GM11168 (cell line): ENCODE results near the gene SLC22A9.
"Not testable (repeated sequence)": the region's sequence is repeated elsewhere in the genome, so short reads cannot be mapped to it uniquely, and the experiment has no call there.

Experiments used
- in situ Hi-C: fragments of 300-500 bp; cut with MboI; formaldehyde crosslinking; loops from one replicate; pipeline ENCODE4 v1.12.0; 2022; ENCODE audit warnings: low sequenced_read_pairs; ENCODE audit not compliant: unreplicated experiment

Gene SLC22A9

GRCh38 chr11:63369165-63369970 lies at the start of gene SLC22A9:
TSS of gene SLC22A9 (plus strand) at chr11:63369785. CDS start at chr11:63370057, 272 bp downstream.
- in situ Hi-C loops, result no loop called here

- in situ Hi-C loops, result no loop called here
Measured at GRCh38 chr11:63321723-63322122, 47.9 kb upstream of the SLC22A9 start.

- in situ Hi-C loops, result not testable (repeated sequence)
Measured at GRCh38 chr11:63335089-63335488, 34.5 kb upstream of the SLC22A9 start.

- in situ Hi-C loops, result no loop called here
Measured at GRCh38 chr11:63337070-63337469, 32.5 kb upstream of the SLC22A9 start.

DNA sequence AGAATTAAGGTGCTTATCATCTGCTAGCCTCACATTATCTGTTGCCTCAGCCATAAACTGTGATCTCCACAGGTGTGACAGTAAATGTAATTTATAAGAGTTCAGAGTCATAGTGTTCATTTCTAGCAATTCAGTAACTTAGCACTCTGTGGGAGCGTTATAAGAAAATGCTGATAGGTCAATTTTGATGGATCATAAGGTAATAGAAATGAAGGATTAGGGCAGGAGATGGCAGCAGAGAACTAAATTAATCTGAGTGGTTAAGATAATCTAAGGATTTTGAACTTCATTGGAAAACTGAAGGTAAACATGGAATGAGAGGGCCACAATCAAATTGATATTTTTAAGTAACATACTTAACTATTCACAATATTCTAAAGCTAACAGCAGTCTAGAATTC lies 26.5 kb upstream of the SLC22A9 start:
- in situ Hi-C loops, result no loop called here

DNA sequence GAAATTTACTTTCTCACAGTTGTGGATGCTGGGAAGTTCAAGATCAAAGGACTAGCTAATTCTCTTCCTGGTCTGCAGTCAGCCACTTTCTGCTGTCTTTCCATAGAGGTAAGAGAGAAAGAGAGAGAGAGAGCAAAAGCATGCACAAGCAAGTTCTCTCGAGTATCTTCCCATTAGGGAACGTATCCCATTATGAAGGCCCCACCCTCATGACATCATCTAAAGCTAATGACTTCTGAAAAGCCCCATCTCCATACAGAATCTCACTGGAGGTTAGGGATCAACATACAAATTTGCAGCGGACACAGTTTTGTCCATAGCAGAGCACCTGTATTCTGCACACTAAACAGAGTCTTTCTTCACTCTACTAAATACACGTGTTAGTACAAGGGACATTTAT lies 17.4 kb upstream of the SLC22A9 start:
- in situ Hi-C loops, result no loop called here

DNA sequence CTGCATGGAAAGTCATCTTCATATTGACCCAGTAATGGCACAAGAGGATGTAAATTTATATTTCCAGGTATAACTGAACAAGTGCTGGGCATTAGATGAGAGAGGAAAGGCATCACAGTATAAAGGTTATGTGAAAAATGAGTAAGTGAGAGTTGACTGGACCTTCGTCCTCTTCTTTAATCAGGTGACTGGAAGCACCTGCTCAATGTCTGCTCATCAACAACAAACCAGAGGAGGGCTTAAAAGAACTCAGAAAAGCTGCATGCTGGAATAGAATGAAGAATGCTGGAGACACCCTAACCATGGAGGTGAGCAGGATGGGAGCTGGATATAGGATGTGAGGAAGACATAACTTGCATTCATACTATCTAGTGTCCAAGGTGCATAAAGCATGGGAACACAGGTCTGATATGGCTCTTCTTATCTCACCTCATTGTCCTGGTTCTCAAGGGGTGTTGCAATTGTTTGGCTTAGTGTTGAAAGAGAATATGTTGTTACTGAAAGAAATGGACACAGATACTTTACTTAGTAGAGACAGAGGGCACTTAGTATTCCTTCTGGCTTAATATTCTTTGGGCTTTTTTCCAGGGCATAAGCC lies 7.3 kb upstream of the SLC22A9 start:
- in situ Hi-C loops, result no loop called here

GRCh38 chr11:63369971-63370588 lies 495 bp downstream of the SLC22A9 start:
- in situ Hi-C loops, result no loop called here

GRCh38 chr11:63371396-63371795 lies 1.8 kb downstream of the SLC22A9 start:
- in situ Hi-C loops, result no loop called here

DNA sequence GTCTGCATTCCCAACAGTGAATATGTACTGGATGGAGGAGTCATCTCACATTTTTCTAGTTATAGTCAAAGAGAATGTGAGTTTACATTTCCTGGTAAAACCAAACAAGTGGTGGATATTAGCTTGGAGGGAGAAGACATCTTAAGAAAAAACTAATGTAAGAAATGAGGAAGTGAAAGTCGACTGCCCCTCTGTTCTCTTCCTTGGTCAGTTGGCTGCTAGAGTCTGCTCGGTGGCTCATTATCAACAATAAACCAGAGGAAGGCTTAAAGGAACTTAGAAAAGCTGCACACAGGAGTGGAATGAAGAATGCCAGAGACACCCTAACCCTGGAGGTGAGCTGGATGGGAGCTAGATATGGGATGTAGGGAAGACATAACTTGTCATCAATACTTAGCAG lies 5.8 kb downstream of the SLC22A9 start:
- in situ Hi-C loops, result no loop called here

DNA sequence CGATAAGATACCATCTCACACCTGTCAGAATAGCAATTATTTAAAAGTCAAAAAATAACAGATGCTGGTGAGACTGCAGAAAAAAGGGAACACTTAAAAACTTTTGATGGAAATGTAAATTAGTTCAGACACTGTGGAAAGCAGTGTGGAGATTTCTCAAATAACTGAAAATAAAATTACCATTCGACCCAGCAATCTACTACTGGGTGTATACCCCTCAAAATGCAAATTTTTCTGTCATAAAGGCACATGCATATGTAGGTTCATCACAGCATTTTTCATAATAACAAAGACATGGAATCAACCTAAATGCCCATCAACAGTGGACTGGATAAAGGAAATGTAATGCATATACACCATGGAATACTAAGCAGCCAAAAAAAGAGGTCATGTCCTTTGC lies 10.5 kb downstream of the SLC22A9 start:
- in situ Hi-C loops, result no loop called here

DNA sequence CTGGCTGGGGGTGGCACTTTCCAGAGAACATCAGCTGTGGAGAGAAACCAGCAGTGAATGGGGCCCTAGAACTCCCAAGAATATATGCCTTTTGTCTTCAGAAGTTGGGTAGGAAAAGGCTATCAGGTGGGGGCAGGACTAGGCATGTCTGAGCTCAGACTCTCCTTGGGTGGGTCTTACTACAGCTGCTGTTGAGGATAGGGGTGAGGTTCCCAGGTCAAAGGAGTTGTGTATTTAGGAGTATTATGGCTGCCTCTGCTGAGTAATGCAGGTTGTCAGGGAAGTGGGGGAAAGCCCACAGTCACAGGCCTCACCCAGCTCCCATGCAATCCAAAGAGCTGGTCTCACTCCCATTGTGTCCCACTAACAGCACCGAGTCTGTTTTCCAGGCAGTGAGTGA lies 26.1 kb downstream of the SLC22A9 start:
- in situ Hi-C loops, result no loop called here

DNA sequence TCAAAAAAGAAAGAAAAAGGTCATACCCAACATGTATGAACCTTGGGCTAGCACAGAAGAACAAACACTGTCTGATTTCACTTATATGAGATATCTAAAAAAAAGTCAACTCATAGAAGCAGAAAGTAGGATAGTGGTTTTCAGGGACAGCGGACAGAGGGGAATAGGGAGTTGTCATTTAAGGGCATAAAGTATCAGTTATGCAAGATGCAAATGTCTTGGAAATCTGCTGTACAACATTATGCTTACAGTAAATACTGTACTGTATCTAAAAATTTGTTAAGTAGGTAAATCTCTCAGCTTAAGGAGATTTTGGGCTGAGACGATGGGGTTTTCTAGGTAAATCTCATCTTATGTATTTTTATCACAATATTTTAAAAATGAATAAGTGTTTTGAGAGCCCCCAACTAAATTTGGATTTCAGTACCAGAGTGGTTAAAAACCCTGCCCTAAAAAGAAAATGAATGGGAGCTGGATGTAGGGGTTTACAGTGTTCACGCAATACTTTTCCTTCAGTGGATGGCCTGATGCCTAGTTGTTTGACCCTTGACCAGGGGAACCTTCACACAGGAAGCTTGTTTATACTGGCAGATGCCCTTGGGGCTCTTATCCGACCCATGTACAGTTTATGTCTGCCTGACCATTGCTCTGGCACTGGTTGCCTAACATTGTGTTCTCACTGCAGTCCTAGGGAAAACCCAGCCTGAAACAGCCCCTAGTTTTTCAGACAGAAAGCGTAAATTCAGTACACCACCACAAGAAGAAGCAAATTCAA lies 34.8 kb downstream of the SLC22A9 start:
- in situ Hi-C loops, result no loop called here

GRCh38 chr11:63405114-63405513 lies 35.5 kb downstream of the SLC22A9 start:
- in situ Hi-C loops, result no loop called here

GRCh38 chr11:63406458-63406857 lies 36.9 kb downstream of the SLC22A9 start:
- in situ Hi-C loops, result no loop called here

DNA sequence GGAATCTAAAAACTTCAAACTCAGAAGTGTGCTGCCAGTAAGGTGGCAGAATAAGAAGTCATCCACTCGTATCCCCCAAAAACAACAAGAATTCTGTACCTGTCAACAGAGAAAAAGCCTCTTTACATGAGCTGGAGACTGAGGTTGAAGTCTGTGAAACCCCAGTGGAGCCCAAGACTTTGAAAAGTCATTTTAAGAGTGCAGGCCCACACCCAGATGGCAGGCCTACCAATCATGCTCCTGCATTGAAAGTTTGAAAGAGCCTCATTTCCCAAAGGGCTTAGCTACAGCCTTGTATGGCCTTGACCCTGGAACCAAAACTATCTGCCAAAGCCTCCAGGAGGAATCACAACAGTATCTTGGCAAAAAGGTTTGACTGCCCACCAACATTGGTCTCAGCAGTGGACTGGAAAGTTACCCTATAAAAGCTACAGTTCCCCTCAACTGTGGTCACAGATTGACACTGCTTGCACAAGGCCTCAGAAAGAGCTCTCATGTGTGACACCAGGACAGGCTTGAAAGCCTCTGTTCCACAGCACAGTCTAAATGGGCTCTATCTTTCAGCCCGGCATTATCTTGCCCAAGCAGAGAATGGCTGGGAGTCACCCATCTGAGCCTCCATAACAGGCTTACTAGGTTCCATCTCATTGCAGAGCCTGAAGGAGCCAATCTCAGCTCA lies 47.7 kb downstream of the SLC22A9 start:
- in situ Hi-C loops, result no loop called here

- in situ Hi-C loops, result no loop called here
Measured at GRCh38 chr11:63427971-63428508, 58.5 kb downstream of the SLC22A9 start.

DNA sequence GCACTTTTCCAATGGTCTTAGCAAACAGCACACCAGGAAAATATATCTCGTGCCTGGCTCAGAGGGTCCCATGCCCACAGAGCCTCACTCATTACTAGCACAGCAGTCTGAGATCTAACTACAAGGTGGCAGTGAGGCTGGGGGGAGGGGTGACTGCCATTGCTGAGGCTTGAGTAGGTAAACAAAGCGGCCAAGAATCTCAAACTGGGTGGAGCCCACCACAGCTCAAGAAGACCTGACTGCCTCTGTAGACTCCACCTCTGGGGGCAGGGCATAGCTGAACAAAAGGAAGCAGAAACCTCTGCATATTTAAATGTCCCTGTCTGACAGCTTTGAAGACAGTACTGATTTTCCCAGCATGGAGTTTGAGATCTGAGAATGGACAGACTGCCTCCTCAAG lies 61.1 kb downstream of the SLC22A9 start:
- in situ Hi-C loops, result not testable (repeated sequence)

GRCh38 chr11:63435351-63435750 lies 65.8 kb downstream of the SLC22A9 start:
- in situ Hi-C loops, result not testable (repeated sequence)

DNA sequence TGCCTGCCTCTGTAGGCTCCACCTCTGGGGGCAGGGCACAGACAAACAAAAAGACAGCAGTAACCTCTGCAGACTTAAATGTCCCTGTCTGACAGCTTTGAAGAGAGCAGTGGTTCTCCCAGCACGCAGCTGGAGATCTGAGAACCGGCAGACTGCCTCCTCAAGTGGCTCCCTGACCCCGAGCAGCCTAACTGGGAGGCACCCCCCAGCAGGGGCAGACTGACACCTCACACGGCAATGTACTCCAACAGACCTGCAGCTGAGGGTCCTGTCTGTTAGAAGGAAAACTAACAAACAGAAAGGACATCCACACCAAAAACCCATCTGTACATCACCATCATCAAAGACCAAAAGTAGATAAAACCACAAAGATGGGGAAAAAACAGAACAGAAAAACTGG lies 66.2 kb downstream of the SLC22A9 start:
- in situ Hi-C loops, result not testable (repeated sequence)
